Right ventricle myocardium superior (tissue), 1 donor: ENCODE data around the gene POU3F1. TPM values are rescaled to one million over a fixed set of nuclear protein-coding genes. Genes with fewer than 3 reads are reported as not detected.

Source experiments
- ATAC-seq: fragments of 200-7000 bp; cut with Tn5 transposase; one replicate; pipeline ENCODE4 v1.9.1; 2020; ENCODE audit warnings: mild to moderate bottlenecking; ENCODE audit not compliant: poor library complexity
- DNase-seq: peaks from one replicate; pipeline ENCODE4 v3.0.0-alpha.2; 2020
- intact Hi-C: fragments of 100-400 bp; cut with DNase I; formaldehyde crosslinking; loops from one replicate; pipeline ENCODE4 v1.11.2; 2022
- total RNA-seq: library from RNA; stranded (reverse); fragmentation: NEBNext Ultra II Directional; extraction: Animal tissue kit (Norgen Biotek cat#: 25700); gene quantifications from one replicate; pipeline ENCODE4 v1.2.1, GENCODE V29; 2021
- donor health status: DM: no; HTN: yes; CAD: no; lungs with severe emphysema.

The POU3F1 gene
- total RNA-seq, 1 donor from 2014 or later: 0.16 TPM

DNA sequence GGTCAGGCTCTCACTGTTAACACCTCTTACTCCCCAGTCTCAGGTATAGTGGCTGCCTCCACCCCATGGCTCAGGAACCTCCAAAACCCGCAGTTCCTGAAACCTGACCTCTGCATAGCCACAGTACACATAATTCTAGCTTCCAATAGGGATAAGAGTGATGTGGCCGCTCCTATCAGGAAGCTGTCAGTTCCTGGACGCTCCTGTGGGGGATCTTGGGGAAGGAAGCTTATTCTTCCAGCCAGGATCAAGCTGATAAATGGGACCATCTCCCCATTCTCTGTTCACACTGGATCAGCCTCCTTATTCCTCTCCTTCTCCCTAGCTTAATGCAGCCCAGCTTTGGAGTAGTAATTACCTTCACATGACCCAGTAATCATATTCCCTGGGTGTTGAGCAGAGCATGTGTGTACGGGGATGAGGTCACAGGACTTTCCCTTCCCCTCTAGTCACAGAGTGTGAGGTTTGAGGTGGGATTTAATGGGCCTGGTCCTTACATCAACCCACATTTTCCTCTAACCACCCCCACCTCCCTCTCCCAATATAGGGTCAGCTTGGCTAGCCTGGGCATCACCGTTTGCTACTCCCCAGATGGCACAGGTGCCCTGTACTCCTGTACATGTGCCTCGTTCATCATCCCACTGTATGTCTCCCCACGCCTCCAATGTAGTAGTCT is 7.0 kb upstream of the POU3F1 start:
- intact Hi-C loops: no loop called here
- DNase-seq (no peak), ATAC-seq (no peak)

- no peak for ATAC-seq
- intact Hi-C loops: no loop called here
- DNase-seq: no peak
These were observed 6.3 kb upstream of the POU3F1 start for GRCh38 chr1:38052750-38053415.

DNA sequence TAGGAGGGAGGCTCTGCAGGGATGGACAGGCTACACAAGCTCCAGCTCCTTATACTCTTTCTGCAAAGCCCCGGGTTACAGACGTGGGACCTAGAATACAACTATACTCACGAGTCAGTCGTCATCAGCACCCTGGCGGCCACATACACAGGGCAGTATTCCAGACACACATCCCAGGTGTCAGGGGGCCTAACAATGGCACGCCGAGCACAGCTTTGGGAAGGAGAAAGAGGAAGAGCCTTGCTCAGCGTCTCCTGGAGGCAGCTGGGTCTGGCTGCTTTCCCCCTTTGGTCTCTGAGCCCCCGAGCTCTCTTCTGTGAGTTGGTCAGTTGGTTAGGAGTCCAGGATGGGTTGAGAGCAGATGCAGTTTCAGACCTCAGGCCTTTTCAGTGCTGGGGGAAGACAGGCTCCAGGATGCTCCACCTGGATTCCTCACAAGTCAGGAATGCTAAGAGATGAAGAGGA is 4.5 kb upstream of the POU3F1 start:
- DNase-seq: no peak
- no peak for ATAC-seq
- intact Hi-C loops: no loop called here

- ATAC-seq (no peak), DNase-seq (no peak)
- intact Hi-C loops: no loop called here
These were observed 3.9 kb upstream of the POU3F1 start for GRCh38 chr1:38050397-38051078.

DNA sequence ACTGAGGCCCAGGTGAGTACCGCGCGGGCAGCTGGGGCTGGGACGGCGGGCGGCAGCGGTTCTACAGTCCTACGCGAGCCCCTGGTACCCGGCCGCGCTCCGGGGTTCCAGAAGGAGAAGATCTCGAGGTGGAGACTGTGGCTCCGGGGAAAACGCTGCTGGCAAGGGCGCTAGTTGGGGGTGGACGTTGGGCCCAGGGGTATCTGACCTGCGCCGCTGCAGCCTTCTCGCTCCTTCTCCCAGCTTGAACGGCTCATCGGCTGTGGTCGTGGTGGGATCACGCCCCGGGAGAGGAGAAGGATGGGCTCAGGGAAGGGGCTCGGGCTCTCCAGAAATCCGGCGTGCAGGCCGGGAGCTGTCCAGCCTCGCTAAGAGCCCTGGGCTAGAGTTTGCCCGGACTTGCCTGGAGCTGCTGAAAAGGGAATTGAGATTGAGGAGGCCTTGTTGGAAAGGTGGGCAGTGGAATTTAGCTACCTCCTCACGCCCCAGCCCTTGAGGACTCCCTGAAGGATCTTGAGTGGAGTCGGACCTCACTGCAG is 1.1 kb upstream of the POU3F1 start:
- ATAC-seq (no peak), DNase-seq (no peak)
- intact Hi-C loops: no loop called here

GRCh38 chr1:38046884-38047602 is 450 bp upstream of the POU3F1 start:
- intact Hi-C loops: no loop called here
- DNase-seq (peak; percentile 94), ATAC-seq (peak; percentile 98)

DNA sequence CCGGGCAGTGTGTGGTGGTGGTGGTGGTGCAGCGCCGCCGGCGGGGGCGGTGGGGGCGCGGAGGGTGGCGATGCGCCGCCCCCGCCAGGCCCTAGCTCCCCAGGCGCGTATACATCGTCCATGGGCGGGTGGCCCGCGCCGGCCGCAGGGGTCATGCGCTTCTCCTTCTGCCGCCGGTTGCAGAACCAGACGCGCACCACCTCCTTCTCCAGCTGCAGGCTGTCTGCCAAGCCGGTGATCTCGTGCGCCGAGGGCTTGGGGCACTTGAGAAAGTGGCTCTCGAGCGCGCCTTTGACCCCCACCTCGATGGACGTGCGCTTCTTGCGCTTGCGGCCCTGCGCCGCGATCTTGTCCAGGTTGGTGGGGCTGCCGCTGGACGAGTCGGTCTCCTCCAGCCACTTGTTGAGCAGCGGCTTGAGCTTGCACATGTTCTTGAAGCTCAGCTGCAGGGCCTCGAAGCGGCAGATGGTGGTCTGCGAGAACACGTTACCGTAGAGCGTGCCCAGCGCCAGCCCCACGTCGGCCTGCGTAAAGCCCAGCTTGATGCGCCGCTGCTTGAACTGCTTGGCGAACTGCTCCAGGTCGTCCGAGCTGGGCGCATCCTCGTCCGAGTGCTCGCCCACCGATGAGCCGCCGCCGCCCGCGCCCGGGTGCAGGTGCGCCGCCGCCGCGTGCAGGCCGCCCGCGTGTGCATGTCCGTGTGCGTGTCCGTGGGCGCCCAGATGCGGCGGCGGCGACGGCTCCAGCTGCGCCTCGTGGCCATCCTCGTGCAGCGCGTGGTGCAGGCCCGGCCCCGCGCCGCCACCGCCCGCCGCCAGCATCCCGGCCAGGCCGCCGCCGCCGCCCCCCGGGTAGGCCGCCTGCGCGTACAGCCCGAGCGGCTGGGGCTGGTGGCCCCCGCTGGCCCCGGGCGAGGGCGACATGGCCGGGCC is 926 bp downstream of the POU3F1 start:
- DNase-seq (peak; percentile 46), ATAC-seq (no peak)
- intact Hi-C loops: no loop called here

DNA sequence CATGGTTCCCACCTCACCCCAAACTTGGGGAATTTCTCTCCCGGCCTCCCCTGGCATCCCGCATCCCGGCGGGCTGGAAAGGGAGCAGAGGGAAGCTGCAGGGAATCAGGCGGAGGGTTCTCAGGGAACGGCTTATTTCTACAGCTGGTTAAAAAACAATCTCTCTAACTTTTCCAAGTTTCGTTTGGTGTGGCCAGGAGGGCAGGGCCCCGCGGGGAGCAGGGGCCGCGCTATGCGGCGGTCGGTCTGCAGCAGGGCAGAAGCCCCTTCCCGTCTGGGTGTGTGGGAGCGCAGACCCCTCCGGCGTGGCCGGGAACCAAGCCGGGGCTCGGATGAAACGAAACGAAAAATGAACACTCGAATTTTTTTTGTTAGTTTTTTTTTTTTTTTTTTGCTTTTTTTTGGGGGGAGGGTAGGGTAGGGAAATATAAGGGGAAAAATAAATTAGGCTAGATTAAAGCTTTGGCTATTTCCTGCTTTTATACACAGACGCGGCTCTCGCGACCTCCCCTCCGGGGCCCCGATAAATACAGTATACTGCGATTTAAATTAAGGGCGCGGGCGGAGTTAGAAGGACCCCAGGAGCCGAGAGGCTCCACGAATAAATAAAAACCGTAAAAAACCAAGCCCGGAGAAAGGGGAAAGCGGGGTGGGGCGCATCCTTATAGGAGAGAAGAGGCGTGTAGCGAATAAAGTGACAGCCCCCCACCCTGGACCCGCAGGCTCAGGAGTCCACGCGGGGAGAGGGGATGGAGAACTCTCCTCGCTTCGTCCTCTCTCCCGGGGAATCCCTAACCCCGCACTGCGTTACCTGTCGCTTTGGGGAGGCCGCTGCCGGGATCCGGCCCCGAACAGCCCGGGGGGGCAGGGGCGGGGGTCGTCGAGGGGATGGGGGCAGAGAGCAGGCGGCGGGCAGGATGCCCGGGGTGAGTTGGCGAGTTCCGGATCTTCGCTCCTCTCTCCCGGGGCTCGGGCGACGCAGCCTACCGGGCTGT is 2.1 kb downstream of the POU3F1 start:
- ATAC-seq (no peak), DNase-seq (no peak)
- intact Hi-C loops: no loop called here

DNA sequence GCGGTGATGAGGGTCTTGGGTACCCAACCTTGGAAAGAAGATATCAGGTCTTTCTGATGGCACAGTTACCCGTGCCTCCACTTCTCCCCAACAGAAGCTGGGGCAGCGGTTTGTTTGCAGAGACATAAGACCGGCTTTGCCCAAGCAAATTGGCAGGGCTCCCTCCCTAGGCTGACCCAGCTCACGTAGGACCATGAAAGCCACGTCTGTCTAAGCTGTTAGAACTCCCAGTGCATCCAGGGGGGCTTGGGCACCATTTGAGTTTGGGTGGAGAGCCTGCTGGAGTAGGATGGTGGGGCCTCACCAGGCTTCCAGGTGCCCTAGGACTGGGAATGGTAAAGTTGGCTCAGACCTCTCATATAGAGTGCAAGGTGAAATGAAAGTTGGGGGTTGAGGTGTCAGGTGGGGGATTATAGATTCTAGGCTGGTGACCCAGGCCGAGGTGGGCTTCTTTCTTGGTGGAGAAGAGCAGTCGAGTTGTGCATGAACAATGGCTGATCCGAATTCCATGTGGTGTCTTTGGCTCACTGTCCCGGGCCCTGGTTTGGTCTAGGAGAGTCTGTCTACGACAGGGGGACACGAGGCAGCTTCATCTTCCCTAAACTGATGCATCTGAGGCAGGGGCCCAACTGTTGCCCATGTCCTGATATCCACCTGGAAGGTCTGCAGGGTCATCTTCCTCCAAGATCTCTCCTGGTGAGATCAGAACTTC is 3.4 kb downstream of the POU3F1 start:
- ATAC-seq (no peak), DNase-seq (no peak)
- intact Hi-C loops: no loop called here

GRCh38 chr1:38041936-38042834 is 4.4 kb downstream of the POU3F1 start:
- intact Hi-C loops: no loop called here
- ATAC-seq (no peak), DNase-seq (no peak)

DNA sequence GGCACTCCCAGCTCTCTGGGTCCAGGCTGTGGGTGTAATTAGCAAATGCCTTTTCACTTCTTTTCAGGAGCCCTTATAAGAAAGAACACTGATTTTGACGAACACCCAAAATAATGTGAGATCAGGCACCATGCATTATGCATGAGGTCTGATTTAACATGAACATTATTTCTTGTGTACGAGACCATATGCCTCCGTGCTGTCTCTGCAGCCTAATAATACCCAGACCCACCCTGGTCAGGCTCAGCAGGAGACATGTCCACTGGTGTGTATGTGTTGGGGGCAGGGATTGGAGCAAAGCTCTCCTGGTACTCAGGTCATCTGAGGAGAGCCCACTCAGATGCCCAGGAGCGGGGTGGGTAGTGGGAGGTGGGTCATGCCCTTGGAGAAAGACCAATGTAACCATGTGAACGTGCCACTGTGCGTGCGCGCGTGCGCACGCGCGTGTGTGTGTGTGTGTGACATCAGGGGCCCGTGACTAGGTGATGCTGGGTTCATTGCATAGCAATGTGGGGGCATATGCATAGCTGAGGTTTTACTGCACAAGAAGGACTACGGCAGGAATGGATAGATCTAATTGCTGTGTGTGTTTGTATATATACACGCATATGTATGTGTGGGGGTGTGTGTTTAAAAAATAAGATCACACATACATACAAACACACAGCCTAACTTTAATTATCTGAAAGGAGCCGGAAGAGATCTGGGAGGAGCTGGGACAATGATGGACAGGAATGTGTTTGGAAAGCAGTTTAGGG is 7.1 kb downstream of the POU3F1 start:
- intact Hi-C loops: no loop called here
- DNase-seq (no peak), ATAC-seq (no peak)

DNA sequence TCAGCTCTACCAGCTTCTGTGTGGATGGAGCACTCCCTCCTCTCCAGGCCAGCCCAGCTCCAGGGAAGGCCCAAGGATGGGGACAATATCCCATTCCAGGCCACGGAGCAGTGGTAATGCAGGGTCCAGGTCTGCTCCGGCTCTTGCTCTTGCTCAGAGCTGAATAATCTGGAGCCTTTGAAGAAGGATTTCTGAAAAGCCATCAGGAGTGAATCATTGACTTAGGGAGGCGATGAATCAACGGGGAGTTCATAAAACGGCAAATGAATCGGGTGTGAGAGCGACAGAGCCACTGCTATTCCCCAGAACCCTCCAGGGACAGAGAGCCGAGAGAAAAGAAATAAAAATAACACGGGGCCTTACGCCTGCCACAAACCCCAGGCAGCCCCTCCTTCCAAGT is 7.7 kb downstream of the POU3F1 start:
- no peak for ATAC-seq
- intact Hi-C loops: no loop called here
- DNase-seq: no peak

GRCh38 chr1:38037221-38037939 is 9.2 kb downstream of the POU3F1 start:
- ATAC-seq: no peak
- DNase-seq: no peak
- intact Hi-C loops: no loop called here

DNA sequence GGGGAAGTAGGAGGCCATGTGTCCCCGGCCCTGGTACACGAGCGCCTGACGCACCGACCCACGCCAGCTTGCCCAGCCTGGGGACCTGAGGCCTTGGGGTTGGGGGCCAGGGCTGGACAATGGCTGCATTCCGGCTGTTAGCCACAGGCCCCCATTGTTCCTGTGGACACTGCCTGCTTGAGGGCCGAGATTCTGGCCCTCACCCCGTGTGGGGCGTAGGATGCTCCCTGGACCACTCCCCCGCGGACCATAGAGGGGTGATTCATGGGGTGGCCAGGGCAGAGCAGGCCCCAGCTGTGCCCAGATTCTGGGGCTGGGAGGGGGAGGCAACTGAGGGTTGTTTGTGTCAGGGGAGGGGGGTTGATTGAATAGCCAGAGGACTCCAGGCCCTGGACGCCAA is 11.7 kb downstream of the POU3F1 start:
- ATAC-seq (no peak), DNase-seq (no peak)
- intact Hi-C loops: no loop called here
